ENCODE measurements around the gene THUMPD3. TPM values are rescaled to one million over a fixed set of nuclear protein-coding genes. Genes with fewer than 3 reads are reported as not detected.

Gene THUMPD3
- total RNA-seq, 6 donors from 2014 or later = 21.9 to 41.9 (median 31.0) TPM

DNA sequence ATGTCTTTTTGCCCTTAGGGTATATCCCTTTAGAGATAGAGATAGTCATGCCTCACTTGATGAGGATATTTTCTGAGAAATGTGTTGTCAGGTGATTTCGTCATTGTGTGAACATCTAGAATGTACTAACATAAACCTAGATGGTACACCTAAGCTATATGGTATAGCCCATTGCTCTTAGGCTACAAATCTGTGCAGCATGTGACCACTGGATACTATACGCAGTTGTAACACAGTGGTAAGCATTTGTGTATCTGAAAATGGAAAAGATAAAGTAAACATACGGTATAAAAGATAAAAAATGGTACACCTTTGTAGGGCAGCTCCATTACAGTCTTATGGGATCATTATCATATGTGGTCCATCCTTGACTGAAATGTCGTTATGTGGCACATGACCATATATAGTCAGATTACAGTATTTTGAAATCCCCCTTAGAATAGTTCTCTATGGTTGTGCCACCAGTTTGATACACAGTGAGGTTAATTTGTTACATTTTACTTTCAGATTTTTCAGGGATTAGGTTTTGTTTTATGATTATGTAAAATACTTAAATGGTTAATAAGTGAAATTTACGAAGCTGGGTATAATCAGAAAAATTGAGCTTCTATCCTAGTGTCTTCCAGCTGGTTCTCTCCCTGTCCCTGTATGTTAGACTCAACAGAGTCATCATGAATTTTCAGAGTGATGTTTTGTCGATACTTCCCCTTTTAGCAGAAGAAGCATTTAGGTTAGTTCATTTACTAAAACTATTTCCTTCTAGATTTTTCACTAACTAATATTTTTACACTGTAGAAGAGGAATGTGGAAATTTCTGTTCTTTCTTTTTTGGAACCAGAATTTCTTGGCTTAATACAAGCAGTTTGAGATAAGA is 47.4 kb downstream of the THUMPD3 start:
- no peaks in the 10 kb centered on the region for H3K36me3 ChIP-seq
- ATAC-seq (ENCODE audit: low FRiP score in 2 of 2) = peak in 1 of 2 donors; percentile 29
- H3K9me3 ChIP-seq = no peaks in the 10 kb centered on the region
- 75 to 82% methylated on average over 6 of the region's 6 CpGs for WGBS, 2 donors
- TF ChIP-seq, protein P1, sequence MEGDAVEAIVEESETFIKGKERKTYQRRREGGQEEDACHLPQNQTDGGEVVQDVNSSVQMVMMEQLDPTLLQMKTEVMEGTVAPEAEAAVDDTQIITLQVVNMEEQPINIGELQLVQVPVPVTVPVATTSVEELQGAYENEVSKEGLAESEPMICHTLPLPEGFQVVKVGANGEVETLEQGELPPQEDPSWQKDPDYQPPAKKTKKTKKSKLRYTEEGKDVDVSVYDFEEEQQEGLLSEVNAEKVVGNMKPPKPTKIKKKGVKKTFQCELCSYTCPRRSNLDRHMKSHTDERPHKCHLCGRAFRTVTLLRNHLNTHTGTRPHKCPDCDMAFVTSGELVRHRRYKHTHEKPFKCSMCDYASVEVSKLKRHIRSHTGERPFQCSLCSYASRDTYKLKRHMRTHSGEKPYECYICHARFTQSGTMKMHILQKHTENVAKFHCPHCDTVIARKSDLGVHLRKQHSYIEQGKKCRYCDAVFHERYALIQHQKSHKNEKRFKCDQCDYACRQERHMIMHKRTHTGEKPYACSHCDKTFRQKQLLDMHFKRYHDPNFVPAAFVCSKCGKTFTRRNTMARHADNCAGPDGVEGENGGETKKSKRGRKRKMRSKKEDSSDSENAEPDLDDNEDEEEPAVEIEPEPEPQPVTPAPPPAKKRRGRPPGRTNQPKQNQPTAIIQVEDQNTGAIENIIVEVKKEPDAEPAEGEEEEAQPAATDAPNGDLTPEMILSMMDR (IDR thresholded peaks at IDR 0.05) = no peak
- TF ChIP-seq POLR2AphosphoS5 (IDR thresholded peaks at IDR 0.05) = no peak
- TF ChIP-seq POLR2A (IDR thresholded peaks at IDR 0.05) = no peak
- no peak for TF ChIP-seq EP300 (IDR thresholded peaks at IDR 0.05)
- H3K4me3 ChIP-seq = no peak overlapping the region
- H3K27ac ChIP-seq = peak overlapping the region in 2 of 4 donors; percentile 6 to 14
- no peak for DNase-seq
- no peaks in the 10 kb centered on the region for H3K27me3 ChIP-seq
- peaks cover 34 to 82% (median 60%) of the 10 kb centered on the region in 4 donors for H3K4me1 ChIP-seq

DNA sequence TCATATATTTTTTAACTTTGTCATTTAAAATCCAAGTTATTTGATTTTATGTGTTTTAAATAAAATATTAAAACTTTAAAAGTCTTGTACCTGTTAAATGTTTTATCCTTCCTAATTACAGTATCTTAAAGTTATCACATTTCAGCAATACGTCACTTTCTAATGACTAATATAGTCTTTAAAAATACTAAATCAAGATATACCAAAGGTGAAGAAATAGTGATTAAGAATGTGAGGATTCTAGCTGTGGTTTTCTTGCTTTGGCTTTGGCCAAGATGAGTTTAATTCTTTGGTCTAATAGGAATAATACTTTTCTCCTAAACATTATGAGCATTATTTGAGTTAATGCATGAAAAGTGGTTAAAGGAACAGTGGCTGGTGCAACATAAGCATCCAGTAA is 48.4 kb downstream of the THUMPD3 start:
- TF ChIP-seq EP300 (IDR thresholded peaks at IDR 0.05) = no peak
- TF ChIP-seq POLR2A (IDR thresholded peaks at IDR 0.05) = no peak
- TF ChIP-seq, protein P1 (IDR thresholded peaks at IDR 0.05) = no peak
- TF ChIP-seq POLR2AphosphoS5 (IDR thresholded peaks at IDR 0.05) = no peak
- ATAC-seq (ENCODE audit: low FRiP score in 2 of 2) = no peak
- no peak overlapping the region for H3K4me3 ChIP-seq
- peaks cover 40 to 82% (median 54%) of the 10 kb centered on the region in 4 donors for H3K4me1 ChIP-seq
- H3K9me3 ChIP-seq = no peaks in the 10 kb centered on the region
- DNase-seq = no peak
- 89 to 92% methylated on average over 1 of the region's 1 CpG for WGBS, 2 donors
- H3K36me3 ChIP-seq = peaks cover 0 to 8% (median 0%) of the 10 kb centered on the region in 4 donors
- H3K27me3 ChIP-seq = no peaks in the 10 kb centered on the region
- H3K27ac ChIP-seq = no peak overlapping the region

DNA sequence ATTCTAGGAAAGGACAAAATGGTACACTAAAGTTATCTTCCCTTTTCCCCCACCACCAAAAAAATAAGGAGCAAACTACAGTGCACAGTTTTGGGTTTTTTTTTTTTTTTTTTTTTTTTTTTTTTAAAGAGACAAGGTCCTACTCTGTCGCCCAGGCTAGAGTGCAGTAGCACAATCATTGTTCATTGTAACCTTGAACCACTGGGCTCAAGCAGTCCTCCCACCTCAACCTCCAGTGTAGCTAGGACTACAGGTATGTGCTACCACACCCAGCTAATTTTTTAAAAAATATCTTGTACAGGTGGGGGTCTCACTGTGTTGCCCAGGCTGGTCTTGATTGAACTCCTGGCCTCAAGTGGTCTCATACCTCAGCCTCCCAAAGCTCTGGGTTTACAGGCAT is 49.4 kb downstream of the THUMPD3 start:
- H3K36me3 ChIP-seq = peaks cover 0 to 8% (median 0%) of the 10 kb centered on the region in 4 donors
- H3K27me3 ChIP-seq = no peaks in the 10 kb centered on the region
- H3K9me3 ChIP-seq = no peaks in the 10 kb centered on the region
- DNase-seq (no peak), ATAC-seq (ENCODE audit: low FRiP score in 2 of 2) (no peak)
- peaks cover 37 to 85% (median 56%) of the 10 kb centered on the region in 4 donors for H3K4me1 ChIP-seq
- WGBS, 2 donors = 87 to 95% methylated on average over 1 of the region's 1 CpG
- no peak overlapping the region for H3K27ac ChIP-seq
- TF ChIP-seq, protein P1 (IDR thresholded peaks at IDR 0.05) = no peak
- TF ChIP-seq EP300 (IDR thresholded peaks at IDR 0.05) (no peak), POLR2AphosphoS5 (IDR thresholded peaks at IDR 0.05) (no peak), POLR2A (IDR thresholded peaks at IDR 0.05) (no peak)
- no peak overlapping the region for H3K4me3 ChIP-seq

DNA sequence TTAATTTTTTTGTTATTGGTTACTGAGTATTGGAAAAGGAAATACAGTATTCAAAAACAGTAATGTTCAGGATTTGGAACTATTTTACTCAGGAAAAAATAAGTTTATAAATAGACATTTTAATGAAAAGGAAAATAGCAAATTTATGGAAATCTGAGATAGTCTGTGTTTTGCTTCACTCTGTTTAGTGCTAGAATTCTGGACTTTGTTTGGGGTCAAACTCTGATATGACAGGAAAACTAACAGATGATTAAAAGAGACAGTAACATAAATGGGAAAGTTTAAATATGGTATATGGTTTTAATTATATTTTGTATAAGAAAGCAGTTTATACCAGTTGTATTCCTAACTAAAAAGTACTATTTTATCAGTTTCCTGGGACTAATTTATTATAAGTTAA is 52.0 kb downstream of the THUMPD3 start:
- TF ChIP-seq POLR2AphosphoS5 (IDR thresholded peaks at IDR 0.05) = no peak
- TF ChIP-seq, protein P1 (IDR thresholded peaks at IDR 0.05) = no peak
- TF ChIP-seq EP300 (IDR thresholded peaks at IDR 0.05) = no peak
- H3K4me3 ChIP-seq = no peak overlapping the region
- peaks cover 0 to 8% (median 0%) of the 10 kb centered on the region in 4 donors for H3K36me3 ChIP-seq
- H3K4me1 ChIP-seq = peaks cover 21 to 62% (median 42%) of the 10 kb centered on the region in 4 donors
- no peak overlapping the region for H3K27ac ChIP-seq
- H3K9me3 ChIP-seq = no peaks in the 10 kb centered on the region
- ATAC-seq (ENCODE audit: low FRiP score in 2 of 2) (no peak), DNase-seq (no peak)
- H3K27me3 ChIP-seq = no peaks in the 10 kb centered on the region

All from upper lobe of left lung (tissue), 6 donors.